DOHH2 (cell line): Measurements from ENCODE around the gene ITPR2.

Experiments used
- H3F3A ChIP-seq: fragments of 200-600 bp; sonication (generic), shearing (Covaris generic); 2 replicates; pipeline ENCODE4 v1.6.0; 2016; ENCODE audit warnings: antibody characterized with exemption, mild to moderate bottlenecking; ENCODE audit not compliant: control insufficient read depth, insufficient read depth
- H3K27ac ChIP-seq: fragments of 200-600 bp; sonication (generic); 2 replicates; pipeline ENCODE4 v1.5.1; 2014; ENCODE audit warnings: low read depth, mild to moderate bottlenecking, low read length, moderate library complexity
- H3K27me3 ChIP-seq: fragments of 200-600 bp; sonication (generic); 2 replicates; pipeline ENCODE4 v1.6.1; 2014; ENCODE audit warnings: mild to moderate bottlenecking, low read length, mixed read lengths; ENCODE audit not compliant: control insufficient read depth
- H3K36me3 ChIP-seq: fragments of 200-600 bp; sonication (generic); 2 replicates; pipeline ENCODE4 v1.6.1; 2014; ENCODE audit warnings: mild to moderate bottlenecking, low read length, moderate library complexity, mixed read lengths; ENCODE audit not compliant: control insufficient read depth
- H3K4me1 ChIP-seq: fragments of 200-600 bp; sonication (generic); 2 replicates; pipeline ENCODE4 v1.6.1; 2014; ENCODE audit warnings: mild to moderate bottlenecking, low read length, mixed read lengths; ENCODE audit not compliant: control insufficient read depth
- H3K4me2 ChIP-seq: fragments of 200-600 bp; sonication (generic); 2 replicates; pipeline ENCODE4 v1.6.0; 2014; ENCODE audit warnings: mild to moderate bottlenecking, low read length, moderate library complexity
- H3K4me3 ChIP-seq: fragments of 200-600 bp; sonication (generic); 2 replicates; pipeline ENCODE4 v1.5.1; 2014; ENCODE audit warnings: mild to moderate bottlenecking, low read length, mixed read lengths
- H3K79me2 ChIP-seq: fragments of 200-600 bp; sonication (generic); 2 replicates; pipeline ENCODE4 v1.6.1; 2014; ENCODE audit warnings: mild to moderate bottlenecking, low read length, mixed read lengths; ENCODE audit not compliant: control insufficient read depth
- H3K9me2 ChIP-seq: fragments of 200-600 bp; sonication (generic); replicated peaks from 2 replicates; pipeline ENCODE4 v1.6.1; 2014; ENCODE audit warnings: mild to moderate bottlenecking, low read length, mixed read lengths; ENCODE audit not compliant: control insufficient read depth
- H3K9me3 ChIP-seq: fragments of 200-600 bp; sonication (generic); 2 replicates; pipeline ENCODE4 v1.6.1; 2014; ENCODE audit warnings: antibody characterized with exemption, low read length, mixed read lengths; ENCODE audit not compliant: control insufficient read depth, insufficient read depth
- H4K20me1 ChIP-seq: fragments of 200-600 bp; sonication (generic); 2 replicates; pipeline ENCODE4 v1.6.0; 2014; ENCODE audit warnings: low read depth, mild to moderate bottlenecking, antibody characterized with exemption, low read length, moderate library complexity; ENCODE audit not compliant: control insufficient read depth, insufficient read depth
- CTCF ChIP-seq: fragments of 200-600 bp; sonication (generic); IDR thresholded peaks from one replicate; pipeline ENCODE4 v1.5.1; 2014; ENCODE audit warnings: antibody characterized with exemption, mild to moderate bottlenecking, low read depth, low read length; ENCODE audit not compliant: poor library complexity, severe bottlenecking
- EZH2phosphoT487 ChIP-seq: fragments of 200-600 bp; sonication (generic); IDR thresholded peaks from 2 replicates; pipeline ENCODE4 v1.6.1; 2017; ENCODE audit warnings: borderline replicate concordance, mild to moderate bottlenecking, antibody characterized with exemption, low read length, moderate library complexity, mixed read lengths

The ITPR2 gene

GRCh38 chr12:26455936-26456574 lies 376.9 kb downstream of the ITPR2 start:
- Histone ChIP-seq H3K4me1 (no peaks in the 10 kb centered on the region), H3K9me3 (no peaks in the 10 kb centered on the region), H3K4me3 (no peak overlapping the region), H3K27ac (no peak overlapping the region), H3F3A (no peaks in the 10 kb centered on the region), H3K27me3 (no peaks in the 10 kb centered on the region), H3K9me2 (no peaks in the 10 kb centered on the region), H3K4me2 (no peak overlapping the region), H3K36me3 (no peaks in the 10 kb centered on the region), H4K20me1 (no peaks in the 10 kb centered on the region), H3K79me2 (no peaks in the 10 kb centered on the region)
- no peak for TF ChIP-seq CTCF
- no peak for TF ChIP-seq EZH2phosphoT487

GRCh38 chr12:26453246-26453645 lies 379.7 kb downstream of the ITPR2 start:
- Histone ChIP-seq H3F3A (no peaks in the 10 kb centered on the region), H3K36me3 (no peaks in the 10 kb centered on the region), H3K4me3 (no peak overlapping the region), H3K27ac (no peak overlapping the region), H3K4me1 (no peaks in the 10 kb centered on the region), H3K27me3 (no peaks in the 10 kb centered on the region), H3K4me2 (no peak overlapping the region), H3K9me2 (no peaks in the 10 kb centered on the region), H3K9me3 (no peaks in the 10 kb centered on the region), H4K20me1 (no peaks in the 10 kb centered on the region), H3K79me2 (no peaks in the 10 kb centered on the region)
- no peak for TF ChIP-seq EZH2phosphoT487
- no peak for TF ChIP-seq CTCF

- H3K9me2 ChIP-seq, result no peaks in the 10 kb centered on the region
- no peaks in the 10 kb centered on the region for H3K9me3 ChIP-seq
- H3K4me3 ChIP-seq, result no peak overlapping the region
- no peaks in the 10 kb centered on the region for H3K79me2 ChIP-seq
- no peaks in the 10 kb centered on the region for H3K36me3 ChIP-seq
- no peak overlapping the region for H3K4me2 ChIP-seq
- no peaks in the 10 kb centered on the region for H4K20me1 ChIP-seq
- no peaks in the 10 kb centered on the region for H3F3A ChIP-seq
- no peaks in the 10 kb centered on the region for H3K4me1 ChIP-seq
- no peak for TF ChIP-seq CTCF
- TF ChIP-seq EZH2phosphoT487, result no peak
- H3K27ac ChIP-seq, result no peak overlapping the region
- H3K27me3 ChIP-seq, result no peaks in the 10 kb centered on the region
Measured at GRCh38 chr12:26452511-26452910, 380.5 kb downstream of the ITPR2 start.
